Measurements from ENCODE around the gene CUL3.

Gene CUL3

GRCh38 chr2:224579411-224579810, 5.8 kb downstream of the CUL3 start:
- no peak for DNase-seq

GRCh38 chr2:224577541-224577940, 7.6 kb downstream of the CUL3 start:
- no peak for DNase-seq

- no peak for DNase-seq
Measured at GRCh38 chr2:224576088-224576715, 9.0 kb downstream of the CUL3 start.

- DNase-seq = no peak
Measured at GRCh38 chr2:224574423-224575084, 10.6 kb downstream of the CUL3 start.

- DNase-seq = no peak
Measured at GRCh38 chr2:224573724-224574123, 11.4 kb downstream of the CUL3 start.

- DNase-seq = no peak
Measured at GRCh38 chr2:224572338-224572737, 12.8 kb downstream of the CUL3 start.

GRCh38 chr2:224570328-224570993, 14.7 kb downstream of the CUL3 start:
- no peak for DNase-seq

- no peak for DNase-seq
Measured at GRCh38 chr2:224569654-224570053, 15.5 kb downstream of the CUL3 start.

GRCh38 chr2:224565452-224566035, 19.6 kb downstream of the CUL3 start:
- DNase-seq = no peak

GRCh38 chr2:224563537-224563936, 21.6 kb downstream of the CUL3 start:
- DNase-seq = no peak

GRCh38 chr2:224562831-224563230, 22.3 kb downstream of the CUL3 start:
- no peak for DNase-seq

GRCh38 chr2:224561234-224562005, 23.7 kb downstream of the CUL3 start:
- DNase-seq = no peak

- DNase-seq = no peak
Measured at GRCh38 chr2:224560549-224560948, 24.6 kb downstream of the CUL3 start.

GRCh38 chr2:224557610-224558009, 27.6 kb downstream of the CUL3 start:
- DNase-seq = no peak

- DNase-seq = no peak
Measured at GRCh38 chr2:224556381-224556780, 28.8 kb downstream of the CUL3 start.

- DNase-seq = no peak
Measured at GRCh38 chr2:224555823-224556366, 29.3 kb downstream of the CUL3 start.

GRCh38 chr2:224552771-224553170, 32.4 kb downstream of the CUL3 start:
- no peak for DNase-seq

GRCh38 chr2:224551693-224552092, 33.5 kb downstream of the CUL3 start:
- DNase-seq = no peak

GRCh38 chr2:224546926-224547325, 38.2 kb downstream of the CUL3 start:
- no peak for DNase-seq

- no peak for DNase-seq
Measured at GRCh38 chr2:224545884-224546644, 39.1 kb downstream of the CUL3 start.

- no peak for DNase-seq
Measured at GRCh38 chr2:224543939-224544338, 41.2 kb downstream of the CUL3 start.

GRCh38 chr2:224538561-224539138, 46.5 kb downstream of the CUL3 start:
- DNase-seq = no peak
